Astrocyte (in vitro differentiated cells and primary cell): Measurements from ENCODE around the gene DBP.

ENCODE experiments used
- CTCF ChIP-seq: IDR thresholded peaks from 2 replicates; pipeline ENCODE4 v1.5.1; 2011; ENCODE audit warnings: low read depth, mild to moderate bottlenecking, inconsistent platforms, low read length, moderate library complexity; ENCODE audit not compliant: insufficient read depth
- EZH2 ChIP-seq: IDR thresholded peaks from 2 replicates; pipeline ENCODE4 v1.6.1; 2012; ENCODE audit warnings: mild to moderate bottlenecking, low read length, inconsistent platforms; ENCODE audit not compliant: insufficient read depth

- TF ChIP-seq CTCF (no peak), EZH2 (no peak)
These were observed 32.9 kb upstream of the DBP start for GRCh38 chr19:48669903-48670668.
